RWPE1 (cell line): Measurements from ENCODE around the gene DHFR2.
"Not testable (repeated sequence)": the region's sequence is repeated elsewhere in the genome, so short reads cannot be mapped to it uniquely, and the experiment has no call there.

ENCODE experiments used
- CTCF ChIA-PET: fragments of 350-600 bp; sonication (Branson Sonifier 250); formaldehyde crosslinking; extraction: SDS; loops from one replicate; lab custom pipeline; 2021; lab: Yijun Ruan, JAX
- POLR2A ChIA-PET: fragments of 400-600 bp; formaldehyde crosslinking; extraction: SDS; loops from one replicate; lab custom pipeline; 2020; ENCODE audit warnings: antibody characterized with exemption; ENCODE audit not compliant: low non-redundant PET; lab: Yijun Ruan, JAX
- DNase-seq: peaks from one replicate; pipeline ENCODE4 v3.0.0; 2012; ENCODE audit warnings: low spot score
- H3K27ac ChIP-seq: fragments of 450-650 bp; 2 replicates; pipeline ENCODE4 v1.5.1; 2017
- CTCF ChIP-seq: fragments of 450-650 bp; conservative IDR thresholded peaks from 2 replicates; pipeline ENCODE4 v1.5.1; 2017; ENCODE audit warnings: low read depth, mild to moderate bottlenecking

The DHFR2 gene

GRCh38 chr3:94082391-94082937, 19.7 kb upstream of the DHFR2 start:
- H3K27ac ChIP-seq: no peak overlapping the region
- no peak for DNase-seq
- no peak for TF ChIP-seq CTCF
- ChIA-PET CTCF (no interaction called here), POLR2A (no interaction called here)

- no peak for DNase-seq
- ChIA-PET CTCF (no interaction called here), POLR2A (no interaction called here)
- no peak overlapping the region for H3K27ac ChIP-seq
- TF ChIP-seq CTCF: no peak
Measured at GRCh38 chr3:94081884-94082283, 19.2 kb upstream of the DHFR2 start.

- DNase-seq, H3K27ac ChIP-seq, POLR2A ChIA-PET: not testable (repeated sequence)
- CTCF ChIA-PET: interaction anchor here (0.6 to 1.2 kb wide), 2 partner anchors 11 to 22 kb away, joined by 3 read pairs; no protein-coding TSS in a partner anchor
Measured at GRCh38 chr3:94080552-94080951, 17.8 kb upstream of the DHFR2 start.

- DNase-seq: no peak
- ChIA-PET POLR2A (no interaction called here), CTCF (no interaction called here)
- H3K27ac ChIP-seq: no peak overlapping the region
- TF ChIP-seq CTCF: no peak
Measured at GRCh38 chr3:94076055-94076454, 13.3 kb upstream of the DHFR2 start.

- no peak overlapping the region for H3K27ac ChIP-seq
- TF ChIP-seq CTCF: no peak
- POLR2A ChIA-PET: no interaction called here
- CTCF ChIA-PET: no interaction called here
- DNase-seq: no peak
Measured at GRCh38 chr3:94071713-94072284, 9.1 kb upstream of the DHFR2 start.

- DNase-seq: no peak
- no peak overlapping the region for H3K27ac ChIP-seq
- no peak for TF ChIP-seq CTCF
- ChIA-PET CTCF (interaction anchor here (0.6 to 1.7 kb wide), 2 partner anchors 66 to 81 kb away, joined by 3 to 11 read pairs; no protein-coding TSS in a partner anchor), POLR2A (no interaction called here)
Measured at GRCh38 chr3:94070341-94070911, 7.7 kb upstream of the DHFR2 start.
